Measurements from ENCODE around the gene NPIPB2. TPM values are rescaled to one million over a fixed set of nuclear protein-coding genes. Genes with fewer than 3 reads are reported as not detected.
"Not testable (repeated sequence)": the region's sequence is repeated elsewhere in the genome, so short reads cannot be mapped to it uniquely, and the experiment has no call there.

Gene NPIPB2
- total RNA-seq, 1 donor: 0.63 TPM

DNA sequence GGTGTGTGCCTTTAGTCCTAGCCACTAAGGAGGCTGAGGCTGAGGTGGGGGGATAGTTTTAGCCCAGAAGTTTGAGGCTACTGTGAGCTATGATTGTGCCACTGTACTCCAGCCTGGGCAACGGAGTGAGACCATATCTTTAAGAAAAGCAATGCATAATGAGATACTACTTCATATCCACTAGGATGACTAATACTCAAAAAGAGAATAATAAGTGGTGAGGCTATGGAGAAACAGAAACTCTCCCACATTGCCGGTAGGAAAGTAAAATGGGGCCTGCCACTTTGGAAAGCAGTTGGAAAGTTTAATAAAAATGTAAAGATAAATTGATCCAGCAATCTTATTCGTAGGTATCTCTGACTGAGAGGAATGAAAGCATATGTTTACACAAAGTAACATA is 4.6 kb upstream of the NPIPB2 start:
- TF ChIP-seq, protein P1, sequence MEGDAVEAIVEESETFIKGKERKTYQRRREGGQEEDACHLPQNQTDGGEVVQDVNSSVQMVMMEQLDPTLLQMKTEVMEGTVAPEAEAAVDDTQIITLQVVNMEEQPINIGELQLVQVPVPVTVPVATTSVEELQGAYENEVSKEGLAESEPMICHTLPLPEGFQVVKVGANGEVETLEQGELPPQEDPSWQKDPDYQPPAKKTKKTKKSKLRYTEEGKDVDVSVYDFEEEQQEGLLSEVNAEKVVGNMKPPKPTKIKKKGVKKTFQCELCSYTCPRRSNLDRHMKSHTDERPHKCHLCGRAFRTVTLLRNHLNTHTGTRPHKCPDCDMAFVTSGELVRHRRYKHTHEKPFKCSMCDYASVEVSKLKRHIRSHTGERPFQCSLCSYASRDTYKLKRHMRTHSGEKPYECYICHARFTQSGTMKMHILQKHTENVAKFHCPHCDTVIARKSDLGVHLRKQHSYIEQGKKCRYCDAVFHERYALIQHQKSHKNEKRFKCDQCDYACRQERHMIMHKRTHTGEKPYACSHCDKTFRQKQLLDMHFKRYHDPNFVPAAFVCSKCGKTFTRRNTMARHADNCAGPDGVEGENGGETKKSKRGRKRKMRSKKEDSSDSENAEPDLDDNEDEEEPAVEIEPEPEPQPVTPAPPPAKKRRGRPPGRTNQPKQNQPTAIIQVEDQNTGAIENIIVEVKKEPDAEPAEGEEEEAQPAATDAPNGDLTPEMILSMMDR (IDR thresholded peaks at IDR 0.05; ENCODE audit: insufficient read depth, low read length): no peak
- H3K4me3 ChIP-seq (ENCODE audit: low read depth, low read length): no peak overlapping the region
- no peak for DNase-seq (ENCODE audit: low read depth)

DNA sequence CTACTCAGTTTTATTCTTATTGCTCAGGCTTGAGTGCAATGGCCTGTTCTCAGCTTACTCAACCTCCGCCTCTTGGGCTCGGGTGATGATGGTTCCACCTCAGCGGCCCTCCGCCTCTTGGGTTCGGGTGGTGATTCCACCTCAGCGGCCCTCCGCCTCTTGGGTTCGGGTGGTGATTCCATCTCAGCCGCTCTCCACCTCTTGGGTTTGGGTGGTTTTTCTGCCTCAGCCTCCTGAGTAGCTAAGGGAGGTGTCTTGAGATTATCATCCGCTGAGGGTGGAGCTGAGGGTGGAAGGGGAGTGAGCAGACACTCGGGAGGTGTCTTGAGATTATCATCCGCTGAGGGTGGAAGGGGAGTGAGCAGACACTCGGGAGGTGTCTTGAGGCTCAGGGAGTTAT is 14.5 kb downstream of the NPIPB2 start:
- DNase-seq (ENCODE audit: low read depth); H3K4me3 ChIP-seq (ENCODE audit: low read depth, low read length): not testable (repeated sequence)

DNA sequence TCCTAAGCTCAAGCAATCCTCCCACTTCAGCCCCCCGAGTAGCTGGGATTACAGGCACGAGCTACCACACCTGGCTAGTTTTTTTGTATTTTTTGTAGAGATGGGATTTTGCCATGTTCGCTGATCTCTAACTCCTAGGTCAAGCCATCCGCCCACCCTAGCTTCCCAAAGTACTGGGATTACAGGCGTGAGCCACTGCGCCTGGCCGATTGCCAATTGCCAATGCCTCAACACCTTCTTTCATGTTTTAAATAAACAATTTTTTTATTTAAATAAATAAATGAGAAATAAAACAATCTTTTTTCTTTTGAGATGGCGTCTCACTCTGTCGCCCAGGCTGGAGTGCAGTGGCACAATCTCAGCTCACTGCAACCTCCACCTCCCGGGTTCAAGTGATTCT is 17.8 kb downstream of the NPIPB2 start:
- H3K4me3 ChIP-seq (ENCODE audit: low read depth, low read length); DNase-seq (ENCODE audit: low read depth): not testable (repeated sequence)

DNA sequence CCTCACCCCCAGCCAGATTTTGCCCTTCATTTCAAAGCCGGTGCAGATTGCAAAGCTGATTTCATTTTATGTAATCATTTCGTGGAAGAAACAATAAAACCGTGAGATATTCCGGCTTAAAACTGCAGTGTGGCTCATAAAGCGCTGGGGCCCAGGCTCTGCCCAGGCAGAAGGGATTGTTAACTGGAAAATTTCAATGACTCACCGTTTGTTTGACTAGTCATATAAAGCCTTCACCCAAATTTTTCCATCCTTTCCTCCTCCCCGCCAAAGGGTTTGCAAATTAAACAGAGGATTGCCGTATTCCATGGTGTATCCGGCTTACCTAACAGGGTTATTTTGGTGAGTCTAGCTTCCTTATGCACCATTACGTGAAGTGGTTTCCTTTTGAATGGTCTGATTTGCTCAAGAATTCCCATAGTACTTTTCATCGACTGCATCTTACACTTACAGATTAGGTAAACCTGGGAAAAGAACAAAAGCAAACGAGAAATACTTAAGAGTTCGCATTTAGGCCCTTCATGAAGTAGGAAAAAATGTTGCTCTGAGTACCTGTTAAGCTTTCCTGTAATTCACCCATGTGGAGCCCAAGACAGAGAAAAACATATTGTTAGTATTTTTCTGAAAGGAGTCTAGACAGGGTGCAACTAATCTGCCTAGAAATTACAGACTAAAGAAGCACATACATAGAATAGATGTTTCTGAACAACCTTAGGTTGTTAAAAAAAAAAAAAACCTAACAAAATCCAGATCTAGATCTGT is 25.1 kb downstream of the NPIPB2 start:
- DNase-seq (ENCODE audit: low read depth): peak; percentile 62
- peak overlapping the region; percentile 78 for H3K4me3 ChIP-seq (ENCODE audit: low read depth, low read length)
- TF ChIP-seq, protein P1 (IDR thresholded peaks at IDR 0.05; ENCODE audit: insufficient read depth, low read length): peak; percentile 8

DNA sequence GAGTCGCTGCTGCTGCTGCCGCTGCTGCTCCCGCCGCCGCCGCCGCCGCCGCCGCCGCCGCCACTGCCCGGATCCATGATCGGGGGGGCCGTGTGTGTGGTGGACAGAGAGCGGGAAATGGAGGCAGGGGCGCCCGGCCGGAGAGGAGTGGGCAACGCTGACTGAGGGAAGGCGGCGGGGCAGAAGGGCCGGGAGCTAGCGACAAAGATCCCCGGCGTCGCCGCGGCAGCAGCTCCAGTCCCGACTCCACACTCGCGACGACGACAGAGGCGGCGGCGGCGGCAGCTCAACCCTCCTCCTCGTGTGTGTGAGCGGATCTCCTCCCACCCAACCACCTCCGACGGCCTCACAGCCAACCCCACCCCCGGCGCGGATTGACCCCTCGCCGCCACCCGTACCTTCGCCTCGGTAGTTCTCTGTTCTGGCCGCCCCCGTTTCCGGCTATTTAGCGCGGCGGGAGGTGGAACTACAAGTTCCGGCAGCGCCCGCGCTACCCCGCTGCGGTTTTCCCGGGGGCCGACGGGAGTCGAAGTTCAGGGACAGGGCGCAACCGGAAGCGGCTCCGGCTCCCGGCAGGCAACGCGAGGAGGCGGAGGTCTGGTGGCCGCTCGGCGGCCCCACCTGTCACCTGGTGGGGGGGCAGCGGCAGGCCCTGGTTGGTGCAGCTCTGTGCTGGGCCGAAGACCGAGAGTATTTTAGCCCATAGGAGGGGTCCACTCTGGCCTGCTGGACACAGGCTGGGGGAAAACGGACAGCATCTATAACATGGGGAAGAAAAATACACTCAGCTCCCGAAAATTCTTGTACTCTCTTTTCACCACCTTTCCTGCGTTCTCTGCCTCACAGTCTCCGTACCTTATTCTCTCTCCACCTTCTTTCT is 26.0 kb downstream of the NPIPB2 start, which contains the start of gene GSPT1:
Gene GSPT1, minus strand, starts transcription at position 313 of the 880 bp plus-strand sequence. Its CDS starts 236 bp downstream, at position 77.
- TF ChIP-seq, protein P1 (IDR thresholded peaks at IDR 0.05; ENCODE audit: insufficient read depth, low read length): no peak
- peak within 1 kb of the TSS; percentile 78 for H3K4me3 ChIP-seq (ENCODE audit: low read depth, low read length)
- DNase-seq (ENCODE audit: low read depth): peak; percentile 97

DNA sequence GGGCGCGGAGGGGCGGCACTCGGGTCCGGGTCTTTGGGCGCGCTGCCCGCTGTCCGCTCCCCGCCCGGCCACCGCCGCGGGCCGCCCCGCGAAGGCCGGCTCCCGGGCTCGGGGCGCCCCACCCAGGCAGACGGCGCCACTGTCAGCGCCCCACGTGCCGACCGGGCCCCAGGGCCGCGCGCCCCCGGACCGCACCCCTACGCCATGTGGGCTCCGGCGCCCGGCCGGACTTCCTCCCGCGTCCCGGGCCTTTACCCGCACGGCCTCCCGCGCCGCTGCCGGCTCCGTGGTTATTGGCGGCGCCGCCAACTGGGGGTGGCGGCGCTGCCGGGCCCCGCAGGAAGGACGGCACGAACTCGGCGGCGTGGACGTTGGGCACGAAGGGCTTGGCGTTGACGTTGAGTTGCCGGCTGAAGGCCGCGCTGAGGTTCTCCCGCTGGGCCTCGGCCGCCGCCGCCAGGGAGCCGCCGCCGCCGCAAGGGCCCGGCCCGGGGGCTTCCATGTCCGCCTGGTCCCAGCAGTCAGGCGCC is 26.7 kb downstream of the NPIPB2 start:
- H3K4me3 ChIP-seq (ENCODE audit: low read depth, low read length): peak overlapping the region; percentile 74
- TF ChIP-seq, protein P1 (IDR thresholded peaks at IDR 0.05; ENCODE audit: insufficient read depth, low read length): no peak
- DNase-seq (ENCODE audit: low read depth): no peak

DNA sequence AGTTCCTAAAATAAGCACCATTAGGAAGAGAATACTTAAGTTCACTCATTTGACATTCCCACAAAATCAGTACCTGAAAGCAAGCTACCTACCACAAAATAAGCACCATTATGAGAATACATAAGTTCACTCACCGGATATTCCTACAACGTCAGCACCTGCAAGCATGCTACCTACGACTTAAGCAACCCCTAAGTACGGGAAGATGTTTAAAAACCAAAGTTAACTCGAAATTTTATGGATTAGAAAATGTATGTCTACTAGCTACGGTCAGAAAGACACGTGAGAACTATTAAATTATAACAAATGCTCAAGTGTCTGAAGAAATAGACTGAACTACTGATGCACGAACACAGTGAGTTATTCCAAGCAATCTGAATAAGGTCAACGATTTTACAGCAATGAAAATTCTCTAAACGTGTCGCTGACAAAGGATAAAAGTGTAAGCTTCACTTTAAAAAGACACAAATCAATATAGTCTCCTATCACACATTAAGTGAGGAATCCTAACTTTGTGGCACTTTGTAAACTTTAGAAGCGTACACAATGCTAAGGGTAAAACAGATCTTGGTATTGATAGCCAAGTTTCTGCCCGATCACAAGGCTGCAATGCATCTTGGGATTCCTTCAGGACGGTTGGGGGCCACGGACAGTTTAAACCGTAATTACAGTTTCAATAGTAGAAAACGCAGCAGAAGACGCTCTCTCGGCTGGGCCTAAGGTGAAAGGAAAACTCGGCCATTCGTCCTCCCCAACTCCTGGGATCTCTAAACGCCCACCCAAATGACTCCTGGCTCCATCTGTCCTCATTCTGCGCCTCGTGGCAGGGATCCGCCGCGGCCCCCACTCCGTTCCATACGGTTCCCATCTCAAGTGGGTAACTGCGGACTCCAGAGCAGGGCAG is 27.4 kb downstream of the NPIPB2 start:
- TF ChIP-seq, protein P1 (IDR thresholded peaks at IDR 0.05; ENCODE audit: insufficient read depth, low read length): no peak
- H3K4me3 ChIP-seq (ENCODE audit: low read depth, low read length): peak overlapping the region; percentile 74
- DNase-seq (ENCODE audit: low read depth): peak; percentile 46
